Aortic smooth muscle cell (primary cell): ENCODE data around the gene LY6G6F. TPM values are rescaled to one million over a fixed set of nuclear protein-coding genes. Genes with fewer than 3 reads are reported as not detected.

Source experiments
- total RNA-seq: library from RNA; depleted of rRNA; stranded (reverse); fragments of >200 nt; gene quantifications from 2 replicates; pipeline ENCODE4 v1.2.3, GENCODE V29; 2014

Gene LY6G6F
- total RNA-seq, 1 donor from 2014 or later = not detected

Other genes with a start within 250 kb of the LY6G6F start
- gene MICB, start 208.7 kb upstream of the LY6G6F start, total RNA-seq = 14.4 and 20.9 TPM in 2 replicates
- not detected in 2 replicates for gene MCCD1, start 177.9 kb upstream of the LY6G6F start, total RNA-seq
- 366 and 394 TPM in 2 replicates for gene DDX39B, start 164.9 kb upstream of the LY6G6F start, total RNA-seq
- gene ATP6V1G2, start 160.3 kb upstream of the LY6G6F start, total RNA-seq = 3.3 and 4.0 TPM in 2 replicates
- 22.6 and 22.9 TPM in 2 replicates for gene NFKBIL1, start 159.3 kb upstream of the LY6G6F start, total RNA-seq
- not detected in 2 replicates for gene LTA, start 134.6 kb upstream of the LY6G6F start, total RNA-seq
- not detected in 2 replicates for gene TNF, start 131.3 kb upstream of the LY6G6F start, total RNA-seq
- not detected in 2 replicates for gene LTB, start 124.4 kb upstream of the LY6G6F start, total RNA-seq
- not detected in 2 replicates for gene LST1, start 120.6 kb upstream of the LY6G6F start, total RNA-seq
- not detected in 2 replicates for gene NCR3, start 113.9 kb upstream of the LY6G6F start, total RNA-seq
- gene AIF1, start 91.6 kb upstream of the LY6G6F start, total RNA-seq = not detected in 2 replicates
- 31.6 and 39.6 TPM in 2 replicates for gene PRRC2A, start 86.2 kb upstream of the LY6G6F start, total RNA-seq
- 107 and 122 TPM in 2 replicates for gene BAG6, start 54.2 kb upstream of the LY6G6F start, total RNA-seq
- 1.5 and 1.8 TPM in 2 replicates for gene APOM, start 51.0 kb upstream of the LY6G6F start, total RNA-seq
- gene C6orf47, start 46.1 kb upstream of the LY6G6F start, total RNA-seq = 22.2 and 26.7 TPM in 2 replicates
- gene GPANK1, start 41.9 kb upstream of the LY6G6F start, total RNA-seq = 14.3 and 15.4 TPM in 2 replicates
- 80.7 and 85.0 TPM in 2 replicates for gene CSNK2B, start 40.8 kb upstream of the LY6G6F start, total RNA-seq
- 2.0 and 3.2 TPM in 2 replicates for gene LY6G5B, start 36.9 kb upstream of the LY6G6F start, total RNA-seq
- gene LY6G5C, start 25.8 kb upstream of the LY6G6F start, total RNA-seq = 0.40 and 0.75 TPM in 2 replicates
- gene ABHD16A, start 3.5 kb upstream of the LY6G6F start, total RNA-seq = 51.5 and 62.8 TPM in 2 replicates
- gene LY6G6D, start 8.5 kb downstream of the LY6G6F start, total RNA-seq = not detected in 2 replicates
- not detected in 2 replicates for gene LY6G6C, start 14.9 kb downstream of the LY6G6F start, total RNA-seq
- not detected in 2 replicates for gene MPIG6B, start 16.5 kb downstream of the LY6G6F start, total RNA-seq
- gene DDAH2, start 22.4 kb downstream of the LY6G6F start, total RNA-seq = 112 and 142 TPM in 2 replicates
- 784 and 832 TPM in 2 replicates for gene CLIC1, start 29.7 kb downstream of the LY6G6F start, total RNA-seq
- 5.3 and 5.4 TPM in 2 replicates for gene MSH5, start 33.1 kb downstream of the LY6G6F start, total RNA-seq
- 1.8 and 1.9 TPM in 2 replicates for gene SAPCD1, start 55.8 kb downstream of the LY6G6F start, total RNA-seq
- gene VWA7, start 70.5 kb downstream of the LY6G6F start, total RNA-seq = 0.13 and 0.19 TPM in 2 replicates
- 37.6 and 48.4 TPM in 2 replicates for gene VARS1, start 88.9 kb downstream of the LY6G6F start, total RNA-seq
- gene LSM2, start 100.1 kb downstream of the LY6G6F start, total RNA-seq = 17.9 and 25.9 TPM in 2 replicates
- gene HSPA1L, start 108.4 kb downstream of the LY6G6F start, total RNA-seq = 1.5 and 1.6 TPM in 2 replicates
- gene HSPA1A, start 108.7 kb downstream of the LY6G6F start, total RNA-seq = 97.9 and 108 TPM in 2 replicates
- 158 and 185 TPM in 2 replicates for gene HSPA1B, start 120.9 kb downstream of the LY6G6F start, total RNA-seq
- gene NEU1, start 156.0 kb downstream of the LY6G6F start, total RNA-seq = 60.4 and 69.0 TPM in 2 replicates
- 0.13 and 0.44 TPM in 2 replicates for gene SLC44A4, start 172.1 kb downstream of the LY6G6F start, total RNA-seq
- 42.3 and 49.1 TPM in 2 replicates for gene EHMT2, start 190.8 kb downstream of the LY6G6F start, total RNA-seq
- 3.3 and 3.7 TPM in 2 replicates for gene ZBTB12, start 195.2 kb downstream of the LY6G6F start, total RNA-seq
- gene C2, start 220.9 kb downstream of the LY6G6F start, total RNA-seq = 2.8 and 4.3 TPM in 2 replicates
- 20.3 and 31.2 TPM in 2 replicates for gene CFB, start 239.2 kb downstream of the LY6G6F start, total RNA-seq